Bronchial epithelial cell (primary cell): ENCODE data around the gene ABCB9. TPM values are rescaled to one million over a fixed set of nuclear protein-coding genes. Genes with fewer than 3 reads are reported as not detected.

Experiments
- DNase-seq: peaks from one replicate; pipeline ENCODE4 v3.0.0-alpha.2; 2010; ENCODE audit warnings: low read depth
- FAIRE-seq: peaks from 2 replicates; lab custom pipeline; 2011; peaks lifted over from hg19 to GRCh38; lab: Jason Lieb, UNC
- H3K27me3 ChIP-seq: 2 replicates; pipeline ENCODE4 v1.5.1; 2011; ENCODE audit warnings: low read length; ENCODE audit not compliant: control insufficient read depth, insufficient read depth
- H3K36me3 ChIP-seq: 2 replicates; pipeline ENCODE4 v1.5.1; 2011; ENCODE audit warnings: low read length; ENCODE audit not compliant: control insufficient read depth, insufficient read depth
- H3K4me3 ChIP-seq: 2 replicates; pipeline ENCODE4 v1.5.1; 2011; ENCODE audit warnings: mild to moderate bottlenecking, low read depth, low read length, control low read depth
- CTCF ChIP-seq: IDR thresholded peaks from 2 replicates; pipeline ENCODE4 v1.5.1; 2011; ENCODE audit warnings: mild to moderate bottlenecking, moderate library complexity, low read length, control low read depth, inconsistent platforms; ENCODE audit not compliant: insufficient read depth, severe bottlenecking
- total RNA-seq: library from RNA; depleted of rRNA; stranded (reverse); fragments of >200 nt; gene quantifications from 2 replicates; pipeline ENCODE4 v1.2.1, GENCODE V29; 2014

The ABCB9 gene
- total RNA-seq, 1 donor from 2014 or later = 3.4 TPM

GRCh38 chr12:122886161-122886560 is 80.1 kb downstream of the ABCB9 start:
- H3K4me3 ChIP-seq = no peak overlapping the region

GRCh38 chr12:122884860-122885259 is 81.4 kb downstream of the ABCB9 start:
- TF ChIP-seq CTCF = no peak
- Histone ChIP-seq H3K36me3 (peaks cover 3% of the 10 kb centered on the region), H3K4me3 (no peak overlapping the region), H3K27me3 (no peaks in the 10 kb centered on the region)
- DNase-seq = no peak
- no peak for FAIRE-seq

More at GRCh38 chr12:122886161-122886560, 80.1 kb downstream of the ABCB9 start:
- Histone ChIP-seq H3K27me3 (no peaks in the 10 kb centered on the region), H3K36me3 (no peaks in the 10 kb centered on the region)
- DNase-seq (no peak), FAIRE-seq (no peak)
- no peak for TF ChIP-seq CTCF

GRCh38 chr12:122884091-122884826 is 82.0 kb downstream of the ABCB9 start:
- TF ChIP-seq CTCF = no peak
- peaks cover 3% of the 10 kb centered on the region for H3K36me3 ChIP-seq
- H3K4me3 ChIP-seq = no peak overlapping the region
- DNase-seq (no peak), FAIRE-seq (no peak)
- no peaks in the 10 kb centered on the region for H3K27me3 ChIP-seq

- Histone ChIP-seq H3K36me3 (peaks cover 5% of the 10 kb centered on the region), H3K27me3 (no peaks in the 10 kb centered on the region), H3K4me3 (no peak overlapping the region)
- FAIRE-seq = no peak
- no peak for DNase-seq
- no peak for TF ChIP-seq CTCF
Measured at GRCh38 chr12:122882908-122883558, 83.2 kb downstream of the ABCB9 start.

GRCh38 chr12:122880668-122881067 is 85.6 kb downstream of the ABCB9 start:
- FAIRE-seq = no peak

More at GRCh38 chr12:122880668-122881067, 85.6 kb downstream of the ABCB9 start:
- DNase-seq = no peak
- no peaks in the 10 kb centered on the region for H3K27me3 ChIP-seq
- peak; percentile 53 for TF ChIP-seq CTCF
- peaks cover 7% of the 10 kb centered on the region for H3K36me3 ChIP-seq
- H3K4me3 ChIP-seq = no peak overlapping the region
